PC-3 (cell line): ENCODE measurements around the gene CUEDC1.

Experiments
- CTCF ChIP-seq: fragments of 300-600 bp; sonication (generic); conservative IDR thresholded peaks from 2 replicates; pipeline ENCODE4 v1.5.1; 2017; ENCODE audit warnings: antibody characterized with exemption, low read depth, mild to moderate bottlenecking, low read length
- EZH2phosphoT487 ChIP-seq: fragments of 300-600 bp; sonication (generic); IDR thresholded peaks from 2 replicates; pipeline ENCODE4 v1.6.1; 2018; ENCODE audit warnings: mild to moderate bottlenecking, antibody characterized with exemption, low read length, borderline replicate concordance

GRCh38 chr17:57923182-57923872 is 31.9 kb downstream of the CUEDC1 start:
- TF ChIP-seq CTCF (no peak), EZH2phosphoT487 (no peak)
